Effector CD8-positive, alpha-beta T cell (primary cell): ENCODE data around the gene PANK4.

Experiments
- DNase-seq: peaks from one replicate; lab custom pipeline; 2025; lab: John Stamatoyannopoulos, UW

PANK4 gene

DNA sequence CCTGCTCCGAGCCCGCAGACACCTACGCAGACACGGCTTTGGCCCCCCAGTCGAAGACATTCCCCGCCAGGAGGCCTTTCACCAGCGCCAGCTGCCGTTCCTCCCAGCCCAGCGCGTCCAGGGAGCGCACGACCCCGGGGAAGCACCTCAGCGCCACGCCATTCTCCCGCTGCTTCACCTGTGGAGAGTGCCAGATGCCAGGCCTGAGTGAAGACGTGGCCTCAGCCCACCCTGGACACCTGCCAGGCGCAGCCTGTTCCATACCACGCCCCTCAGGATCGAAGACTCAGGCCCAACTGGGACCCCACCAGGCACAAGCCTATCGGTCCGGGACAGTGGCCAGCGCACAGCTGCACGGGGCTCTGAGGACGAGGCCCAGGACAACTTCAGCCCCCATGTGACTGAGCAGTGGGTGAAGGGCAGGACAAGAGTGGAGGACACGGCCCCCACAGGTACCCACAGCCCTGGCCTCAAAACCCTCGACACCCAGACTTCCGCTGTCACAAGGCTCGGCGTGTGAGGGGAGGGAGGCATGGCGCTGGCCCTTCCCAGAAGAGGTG is 13.5 kb downstream of the PANK4 start:
- no peak for DNase-seq

DNA sequence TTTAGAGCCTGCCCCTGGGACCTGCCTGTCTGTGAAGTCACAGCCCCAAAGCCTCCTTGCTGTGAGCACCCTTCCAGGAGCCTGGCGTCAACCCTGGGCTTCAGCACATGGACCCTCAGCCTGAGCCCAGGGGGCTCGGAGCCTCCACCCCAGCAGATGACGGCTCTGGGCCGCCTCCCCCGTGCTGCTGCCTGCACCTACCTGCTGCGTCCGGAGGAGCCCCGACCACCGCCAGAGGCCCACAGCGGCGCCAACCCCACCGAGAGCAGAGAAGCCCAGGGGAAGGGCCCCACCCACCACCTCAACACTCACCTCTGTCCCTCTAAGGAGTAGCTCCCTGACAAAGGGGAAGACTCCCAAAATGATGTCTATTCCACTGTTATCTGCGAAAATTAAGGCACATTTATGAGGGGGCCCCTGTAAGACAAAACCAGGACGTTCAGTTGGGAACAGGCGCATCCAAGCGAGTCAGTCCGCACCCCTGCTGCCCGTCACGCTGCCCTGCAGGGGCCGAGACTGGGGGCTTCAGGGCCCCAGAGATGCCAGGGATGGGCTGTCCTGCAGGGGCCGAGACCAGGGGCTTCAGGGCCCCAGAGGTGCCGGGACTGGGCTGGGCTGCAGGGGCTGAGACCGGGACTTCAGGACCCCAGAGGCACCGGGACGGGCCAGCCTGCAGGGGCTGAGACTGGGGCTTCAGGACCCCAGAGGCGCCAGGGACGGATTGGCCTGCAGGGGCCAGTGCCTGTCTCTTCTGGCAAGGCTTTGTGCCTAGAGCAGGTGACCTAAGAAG is 15.8 kb downstream of the PANK4 start:
- no peak for DNase-seq

DNA sequence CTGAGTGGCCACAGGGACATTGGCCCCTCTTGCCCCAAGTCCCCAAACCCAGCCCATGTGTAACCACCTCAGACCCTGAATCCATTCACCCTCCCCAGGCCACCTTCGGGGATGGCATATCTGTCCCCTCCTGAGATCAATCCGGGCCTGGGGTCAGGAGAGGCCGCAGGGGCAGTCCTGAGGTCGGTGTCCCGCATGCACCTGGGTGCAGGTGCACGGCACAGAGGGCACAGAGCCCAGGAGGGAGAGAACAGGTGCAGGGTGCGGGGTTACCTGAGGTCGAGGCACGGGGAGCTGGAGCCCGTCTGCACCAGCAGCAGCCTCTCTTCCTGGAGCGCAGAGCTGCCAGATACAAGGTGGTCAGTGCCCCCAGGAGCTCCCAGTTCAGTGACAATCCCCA is 16.8 kb downstream of the PANK4 start:
- DNase-seq = no peak

DNA sequence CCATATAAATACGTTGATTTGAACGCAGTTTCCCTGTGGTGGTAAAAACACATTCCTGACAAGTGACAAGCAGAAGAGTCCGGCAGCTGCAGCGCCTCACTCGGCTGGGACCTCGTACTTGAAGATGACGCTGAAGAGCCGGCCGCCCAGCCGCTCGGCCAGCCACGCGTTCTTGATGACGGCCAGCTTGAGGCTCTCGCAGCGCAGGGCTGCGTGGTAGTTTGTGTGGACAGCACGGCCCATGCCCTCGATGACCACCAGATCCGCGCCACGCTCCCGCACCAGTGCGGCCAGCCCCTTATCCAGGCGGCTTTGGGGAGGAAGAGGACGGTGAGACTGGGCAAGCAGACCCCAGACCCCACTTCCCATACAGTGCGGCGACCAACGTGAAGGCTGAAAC is 17.6 kb downstream of the PANK4 start:
- no peak for DNase-seq

DNA sequence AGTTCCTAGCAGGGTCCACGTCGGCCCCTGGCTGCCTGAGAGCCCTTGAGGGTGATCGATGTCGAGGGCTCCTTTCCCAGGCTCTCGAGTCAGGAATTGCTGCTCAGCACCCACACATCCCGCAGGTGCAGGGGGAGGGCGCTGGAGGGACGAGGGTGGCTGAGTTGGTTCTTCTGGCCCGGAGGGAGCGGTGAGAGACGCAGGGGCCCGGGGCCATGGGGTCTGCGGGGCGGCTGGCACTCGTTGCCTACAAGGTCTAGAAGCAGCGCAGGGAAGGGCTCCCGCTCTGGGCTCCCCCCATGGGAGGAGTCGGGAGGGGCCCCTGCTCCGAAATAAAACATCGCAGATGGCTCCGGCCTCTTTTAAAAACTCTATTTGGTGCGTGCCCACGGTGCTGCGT is 18.2 kb downstream of the PANK4 start:
- DNase-seq = no peak

DNA sequence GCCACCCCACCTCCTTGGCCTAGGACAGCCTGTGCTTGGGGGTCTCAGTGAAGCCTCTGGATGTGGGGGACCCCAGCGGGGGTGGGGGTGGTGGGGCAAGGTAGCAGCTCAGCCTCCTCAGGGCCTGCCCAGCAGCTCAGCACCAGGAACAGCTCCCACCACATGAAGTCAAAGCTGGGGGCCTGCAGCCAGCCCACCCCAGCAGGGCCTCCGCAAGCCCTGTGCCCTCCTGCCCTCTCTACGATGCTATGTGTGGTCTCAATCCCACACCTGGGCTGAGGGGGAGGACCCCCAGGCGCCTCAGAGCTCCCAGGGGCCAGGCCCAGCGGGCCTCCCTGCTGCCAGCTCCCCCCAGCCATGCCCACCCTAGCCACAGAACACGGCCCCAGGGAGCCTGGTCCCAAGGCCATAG is 18.6 kb downstream of the PANK4 start:
- no peak for DNase-seq

DNA sequence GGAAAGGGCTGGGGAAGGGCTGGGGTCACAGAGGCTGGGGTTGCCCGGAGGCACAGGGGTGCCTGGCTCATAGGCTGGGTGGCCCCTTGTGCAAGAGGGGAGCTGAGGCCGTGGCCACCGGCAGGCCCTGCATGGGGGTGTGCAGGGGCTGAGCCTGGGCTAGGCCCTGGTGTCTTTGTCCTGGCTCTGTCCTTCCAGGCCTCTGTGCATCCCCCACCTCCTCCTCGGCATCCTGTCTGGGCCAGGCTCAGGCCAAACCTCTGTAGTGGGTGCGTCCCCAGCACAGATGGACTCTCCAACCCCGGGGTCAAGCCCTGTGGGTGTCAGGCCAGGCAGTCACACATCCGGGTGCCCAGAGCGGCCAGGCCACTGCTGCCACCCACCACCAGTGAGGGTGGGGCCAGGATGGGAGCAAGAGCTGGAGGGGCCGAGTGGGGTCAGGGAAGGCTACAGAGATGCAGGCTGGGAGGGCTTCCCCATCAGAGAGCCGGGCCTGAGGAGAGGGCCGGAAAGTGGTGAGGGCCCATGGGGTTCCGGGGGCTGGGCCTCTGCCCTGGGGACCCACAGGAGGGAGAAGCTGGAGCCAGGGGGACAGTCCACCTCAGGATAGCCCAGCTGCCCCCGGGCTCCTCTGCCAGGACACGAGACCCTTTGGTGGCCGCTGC is 19.4 kb downstream of the PANK4 start:
- no peak for DNase-seq

DNA sequence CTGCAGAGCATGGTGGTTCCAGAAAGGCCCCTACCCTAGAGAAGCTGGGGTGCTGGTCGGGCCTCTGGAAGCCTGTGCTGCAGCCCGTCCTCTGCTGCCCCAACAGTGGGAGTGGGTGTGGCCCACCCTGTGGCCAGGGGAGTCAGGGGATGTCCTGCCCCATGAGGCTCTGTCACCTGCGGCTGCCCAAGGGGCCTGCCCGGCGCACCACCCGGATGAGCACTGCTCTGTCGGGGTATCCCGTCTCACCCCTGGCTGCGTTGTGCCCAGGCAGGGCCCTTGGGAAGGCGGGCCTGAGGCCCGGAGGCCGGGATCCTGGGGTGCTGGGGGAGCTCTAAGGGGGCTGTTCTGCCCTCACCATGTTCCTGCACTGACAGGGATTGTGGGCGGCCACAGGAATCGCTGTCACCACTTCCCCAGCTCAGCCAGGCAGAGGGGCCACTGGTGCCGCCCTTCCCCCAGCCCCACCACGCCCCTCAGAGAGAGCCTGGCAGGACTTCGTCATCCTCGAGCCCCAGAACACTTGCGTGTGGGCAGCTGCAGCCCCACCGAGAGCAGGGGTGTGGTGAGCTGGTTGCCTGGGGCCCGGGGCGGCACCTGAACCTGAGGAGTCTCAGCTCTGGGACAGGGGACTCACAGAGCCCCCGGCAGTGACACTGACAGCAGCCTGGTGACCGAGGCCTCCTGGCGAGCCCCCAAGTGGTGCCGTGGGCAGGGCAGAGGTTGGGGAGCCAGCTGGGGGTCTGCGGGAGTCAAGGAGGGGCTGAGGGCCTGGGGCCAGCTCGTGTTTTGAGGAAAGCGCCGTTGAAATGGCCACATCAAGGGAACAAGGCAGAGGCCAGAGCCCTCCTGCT is 20.2 kb downstream of the PANK4 start:
- DNase-seq = no peak

DNA sequence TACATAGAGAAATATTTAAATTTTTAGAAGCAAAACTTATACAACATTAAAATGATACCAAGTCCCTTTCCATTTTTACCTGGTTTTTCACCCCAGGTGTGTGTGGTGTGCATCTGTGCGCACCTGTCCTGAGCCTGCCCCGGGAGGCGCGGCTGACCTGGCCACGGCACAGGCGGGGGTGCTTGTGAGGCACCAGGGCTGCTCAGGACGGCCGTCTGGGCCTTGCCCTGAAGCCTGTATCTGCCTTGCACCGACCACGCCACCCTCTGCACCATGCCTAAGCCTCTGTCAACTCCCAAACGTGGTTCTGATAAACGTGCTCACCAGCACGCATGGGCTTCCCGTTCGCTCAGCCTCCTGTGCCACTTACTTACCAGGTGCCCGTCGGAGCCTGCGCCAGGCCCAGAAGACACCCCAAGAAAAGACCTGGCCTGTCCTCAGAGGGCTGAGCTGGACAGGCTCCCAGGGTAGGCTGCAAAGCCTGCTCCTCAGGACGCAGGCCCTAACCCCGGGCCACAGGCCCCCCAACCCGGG is 20.9 kb downstream of the PANK4 start:
- DNase-seq = no peak

DNA sequence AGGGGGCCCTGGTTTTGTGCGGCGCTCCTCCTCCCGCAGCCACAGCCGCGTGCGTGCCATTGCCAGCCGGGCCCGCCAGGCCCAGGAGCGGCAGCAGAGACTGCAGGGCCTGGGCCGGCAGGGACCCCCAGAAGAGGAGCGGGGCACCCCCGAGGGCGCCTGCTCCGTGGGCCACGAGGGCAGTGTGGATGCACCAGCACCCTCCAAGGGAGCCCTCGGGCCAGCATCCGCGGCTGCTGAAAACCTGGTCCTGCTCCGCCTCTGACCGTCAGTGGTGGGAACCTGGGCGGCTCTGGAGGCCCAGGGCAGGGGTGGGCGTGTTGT is 21.5 kb downstream of the PANK4 start:
- no peak for DNase-seq

DNA sequence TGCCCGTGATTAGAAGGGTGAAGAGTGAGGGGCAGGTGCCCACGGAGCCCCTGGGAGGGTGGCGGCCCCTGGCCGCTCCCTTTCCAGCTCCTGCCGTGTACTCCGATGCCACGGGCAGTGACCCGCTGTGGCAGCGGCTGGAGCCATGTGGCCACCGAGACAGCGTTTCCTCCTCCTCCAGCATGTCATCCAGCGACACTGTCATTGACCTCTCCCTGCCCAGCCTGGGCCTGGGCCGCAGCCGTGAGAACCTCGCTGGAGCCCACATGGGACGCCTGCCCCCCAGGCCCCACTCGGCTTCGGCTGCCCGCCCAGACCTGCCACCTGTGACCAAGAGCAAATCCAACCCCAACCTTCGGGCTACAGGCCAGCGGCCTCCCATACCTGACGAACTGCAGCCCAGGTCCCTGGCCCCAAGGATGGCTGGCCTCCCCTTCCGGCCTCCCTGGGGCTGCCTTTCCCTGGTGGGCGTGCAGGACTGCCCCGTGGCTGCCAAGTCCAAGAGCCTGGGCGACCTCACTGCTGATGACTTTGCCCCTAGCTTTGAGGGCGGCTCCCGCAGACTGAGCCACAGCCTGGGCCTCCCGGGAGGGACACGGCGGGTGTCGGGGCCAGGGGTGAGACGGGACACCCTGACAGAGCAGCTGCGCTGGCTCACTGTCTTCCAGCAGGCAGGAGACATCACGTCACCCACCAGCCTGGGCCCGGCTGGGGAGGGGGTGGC is 22.0 kb downstream of the PANK4 start:
- DNase-seq = no peak

DNA sequence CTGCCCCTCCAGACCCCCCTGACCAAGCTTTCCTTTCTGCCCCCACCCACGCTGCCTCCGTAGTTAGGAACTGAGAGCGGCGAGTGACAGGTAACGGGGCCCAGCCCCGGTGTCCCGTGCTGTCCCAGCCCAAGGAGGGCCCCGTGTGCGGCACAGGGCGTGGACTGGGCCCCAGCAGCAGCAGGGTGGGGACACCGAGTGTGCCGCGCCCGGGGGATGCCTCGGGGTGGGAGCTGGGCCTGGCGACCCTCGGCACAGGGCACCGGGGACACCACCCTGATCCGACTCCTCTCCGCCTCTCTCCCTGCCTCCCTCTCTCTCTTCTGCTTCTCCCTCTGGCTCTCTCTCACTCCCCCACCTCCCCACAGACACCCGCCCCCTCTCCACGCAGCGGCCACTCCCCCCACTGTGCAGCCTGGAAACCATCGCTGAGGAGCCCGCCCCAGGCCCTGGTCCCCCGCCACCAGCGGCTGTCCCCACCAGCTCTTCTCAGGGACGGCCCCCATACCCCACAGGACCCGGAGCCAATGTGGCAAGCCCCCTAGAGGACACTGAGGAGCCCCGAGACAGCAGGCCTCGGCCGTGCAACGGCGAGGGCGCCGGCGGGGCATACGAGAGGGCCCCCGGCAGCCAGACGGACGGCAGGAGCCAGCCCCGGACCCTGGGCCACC is 22.7 kb downstream of the PANK4 start:
- DNase-seq = no peak

DNA sequence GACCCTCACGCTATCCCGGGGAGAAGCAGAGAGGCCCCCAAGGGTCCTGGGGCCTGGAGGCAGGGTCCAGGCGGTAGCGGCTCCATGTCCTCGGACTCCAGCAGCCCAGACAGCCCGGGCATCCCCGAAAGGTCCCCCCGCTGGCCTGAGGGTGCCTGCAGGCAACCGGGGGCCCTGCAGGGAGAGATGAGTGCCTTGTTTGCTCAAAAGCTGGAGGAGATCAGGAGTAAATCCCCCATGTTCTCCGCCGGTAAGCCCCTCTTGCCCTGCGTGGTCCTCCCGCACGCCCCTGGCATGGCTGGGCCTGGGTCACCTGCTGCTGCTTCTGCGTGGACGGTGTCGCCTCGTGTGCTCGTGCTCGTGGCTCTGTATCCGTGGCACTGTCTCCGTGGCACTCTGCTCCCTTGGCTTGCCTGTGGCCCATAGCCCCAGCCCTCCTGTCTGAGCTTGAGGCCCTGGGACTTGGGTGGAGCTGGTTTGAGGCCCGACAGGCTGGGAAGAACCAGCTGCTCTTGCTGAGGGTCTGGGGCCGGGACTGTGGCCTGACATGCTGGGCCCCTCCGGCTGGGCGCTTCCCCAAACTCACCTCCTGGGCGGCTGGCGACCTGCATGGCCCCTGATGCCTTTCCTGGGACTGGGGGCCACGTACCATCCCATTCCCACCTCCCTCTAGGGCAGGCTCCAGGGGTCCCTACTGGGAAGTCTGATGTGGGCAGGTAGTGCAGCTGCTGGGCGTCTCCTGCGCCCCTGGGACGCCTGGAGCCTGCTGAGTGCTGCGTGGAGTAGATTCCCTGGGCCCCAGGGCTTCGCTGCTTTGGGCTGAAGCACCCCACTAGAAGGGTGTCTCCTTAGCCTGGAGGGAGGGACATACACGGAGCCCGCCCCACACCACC is 23.5 kb downstream of the PANK4 start:
- no peak for DNase-seq

DNA sequence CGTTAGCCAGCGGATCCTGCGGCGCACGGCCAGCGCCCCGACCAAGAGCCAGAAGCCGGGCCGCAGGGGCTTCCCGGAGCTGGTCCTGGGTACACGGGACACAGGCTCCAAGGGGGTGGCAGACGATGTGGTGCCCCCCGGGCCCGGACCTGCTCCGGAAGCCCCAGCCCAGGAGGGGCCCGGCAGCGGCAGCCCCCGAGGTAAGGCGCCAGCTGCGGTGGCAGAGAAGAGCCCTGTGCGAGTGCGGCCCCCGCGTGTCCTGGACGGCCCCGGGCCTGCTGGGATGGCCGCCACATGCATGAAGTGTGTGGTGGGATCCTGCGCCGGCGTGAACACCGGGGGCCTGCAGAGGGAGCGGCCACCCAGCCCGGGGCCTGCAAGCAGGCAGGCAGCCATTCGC is 24.2 kb downstream of the PANK4 start:
- DNase-seq = no peak

DNA sequence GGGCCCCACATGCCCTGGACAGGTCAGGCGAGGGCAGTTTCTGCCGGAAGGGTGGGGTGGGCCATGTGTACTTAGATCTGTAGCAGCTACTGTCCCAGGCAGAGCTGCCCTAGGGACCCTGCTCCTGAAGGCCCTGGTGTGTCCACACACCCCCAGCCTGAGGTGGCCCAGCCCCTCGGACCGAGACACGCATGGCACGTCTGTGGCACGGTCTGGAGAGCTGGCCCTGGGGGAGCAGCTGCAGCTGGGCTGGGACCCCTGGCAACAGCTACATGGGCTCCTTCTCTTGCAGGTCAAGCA is 24.6 kb downstream of the PANK4 start:
- DNase-seq = no peak

DNA sequence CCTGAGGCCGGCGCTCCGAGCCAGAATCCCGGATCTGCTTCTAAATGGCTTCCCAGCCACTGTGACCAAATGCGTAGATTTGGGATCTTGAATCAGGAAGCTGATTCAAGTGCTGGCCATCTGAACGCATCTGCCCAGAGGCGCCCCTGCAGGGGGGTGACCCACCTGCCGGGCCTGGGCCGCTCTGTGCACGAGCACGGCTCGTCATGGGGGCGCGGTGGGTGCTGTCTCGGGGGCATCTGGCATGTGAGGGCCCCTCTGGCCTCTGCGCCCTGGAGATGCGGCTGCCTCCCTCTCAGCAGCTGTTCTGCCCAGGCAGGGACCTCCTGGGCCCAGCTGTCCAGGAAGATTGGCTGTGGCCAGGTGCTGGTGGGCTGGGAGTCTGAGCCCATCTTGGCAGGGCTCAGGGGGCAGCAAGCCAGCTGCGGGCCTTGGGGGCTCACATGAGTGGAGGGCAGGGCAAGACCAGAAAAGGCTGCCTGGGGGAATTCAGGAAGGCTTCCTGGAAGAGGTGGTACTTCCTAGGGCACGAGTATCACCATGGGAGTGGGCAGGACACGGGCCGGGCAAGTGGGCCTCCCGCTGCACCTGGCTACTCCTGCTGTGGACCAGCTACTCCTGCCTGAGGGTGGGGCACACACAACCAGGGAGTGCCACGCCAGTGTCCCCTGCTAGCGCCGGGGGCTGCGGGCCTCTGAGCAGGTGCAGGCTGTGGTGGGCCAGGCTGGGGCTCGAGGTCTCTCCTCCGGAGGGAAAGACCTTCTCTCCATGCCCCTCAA is 25.2 kb downstream of the PANK4 start:
- no peak for DNase-seq

DNA sequence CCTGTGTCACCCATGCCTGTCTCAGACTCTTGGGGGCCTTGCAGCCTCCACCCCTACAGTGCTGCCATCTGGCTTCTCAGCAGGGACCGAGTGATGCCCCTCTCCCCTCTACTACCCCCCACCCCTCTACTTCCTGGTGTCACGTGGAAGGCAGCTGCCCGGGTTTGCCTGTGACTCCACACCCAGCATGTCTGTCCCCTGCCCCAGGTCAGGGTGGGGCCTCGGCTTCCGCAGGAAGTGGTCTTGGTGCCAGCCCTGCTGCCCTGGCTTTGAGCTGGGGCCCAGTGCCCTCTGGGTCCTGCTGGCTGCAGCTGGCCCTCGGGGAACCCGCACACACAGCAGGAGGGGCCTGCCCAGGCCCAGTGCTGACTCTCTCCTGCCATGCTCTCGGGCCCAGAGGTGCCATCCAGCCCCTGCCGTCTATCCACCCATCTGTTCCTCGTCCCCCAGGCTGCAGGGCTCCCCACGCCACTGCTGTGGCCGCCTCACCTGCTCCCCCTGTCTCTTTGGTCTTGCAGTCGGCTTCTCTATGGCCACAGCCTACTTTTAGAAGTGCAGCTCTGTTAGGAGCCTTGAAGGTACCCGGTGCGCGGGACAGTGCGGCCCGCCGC is 26.3 kb downstream of the PANK4 start:
- DNase-seq = no peak

DNA sequence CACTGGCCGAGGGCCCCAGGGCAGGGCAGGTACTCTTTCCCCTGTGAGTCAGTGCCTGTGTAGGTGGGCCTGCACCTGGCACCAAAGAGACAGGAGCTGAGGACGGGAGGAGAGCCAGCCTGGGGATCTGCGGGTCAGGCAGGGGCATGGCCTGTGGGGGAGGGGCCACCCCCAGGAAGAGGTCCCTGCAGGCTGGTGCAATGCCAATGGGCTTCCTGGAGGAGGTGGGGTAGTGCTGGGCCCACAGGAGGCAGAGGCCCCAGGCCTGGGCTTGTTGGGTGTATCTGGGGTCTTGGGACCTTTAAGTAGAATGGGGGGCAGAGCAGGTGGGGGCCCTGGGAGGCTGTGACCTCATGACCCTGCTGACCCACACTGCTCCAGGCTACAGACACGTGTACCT is 27.1 kb downstream of the PANK4 start:
- DNase-seq = no peak

DNA sequence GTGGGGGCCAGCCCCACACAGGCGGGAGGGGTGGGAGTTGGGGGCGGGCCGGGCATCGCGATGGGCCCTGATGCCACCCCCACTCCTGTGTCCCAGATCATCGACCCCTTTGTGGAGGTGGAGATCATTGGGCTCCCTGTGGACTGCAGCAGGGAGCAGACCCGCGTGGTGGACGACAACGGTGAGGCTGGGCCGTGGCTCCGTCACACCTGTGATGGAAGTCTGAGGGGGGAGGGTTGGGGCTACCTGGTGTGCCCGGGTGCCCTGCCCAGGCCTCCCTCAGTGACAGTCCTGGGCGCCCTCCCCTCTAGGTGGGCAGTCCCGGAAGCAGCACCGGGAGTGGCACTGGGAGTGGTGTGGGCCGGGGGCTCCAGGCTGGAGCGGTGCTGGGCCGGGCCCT is 27.7 kb downstream of the PANK4 start:
- DNase-seq = no peak
